H1 (cell line): ENCODE data around the gene IFI30. TPM values are rescaled to one million over a fixed set of nuclear protein-coding genes. Genes with fewer than 3 reads are reported as not detected.

ENCODE experiments used
- CTCF ChIA-PET: fragments of 300-600 bp; sonication (Branson Sonifier 250); formaldehyde crosslinking; loops from one replicate; lab custom pipeline; 2021; ENCODE audit not compliant: partially characterized antibody; lab: Charles Lee
- POLR2A ChIA-PET: fragments of 300-600 bp; sonication (Branson Sonifier 250); formaldehyde crosslinking; loops from one replicate; lab custom pipeline; 2021; ENCODE audit warnings: inconsistent platforms; ENCODE audit not compliant: partially characterized antibody; lab: Charles Lee
- DNase-seq, 2 experiments: peaks; one replicate each; pipeline versions ENCODE4 v3.0.0 to v3.0.0-alpha.2; 2010 to 2022; ENCODE audit warnings: low spot score in 2 of 2, low read depth in 1 of 2, mixed read lengths in 1 of 2
- FAIRE-seq: peaks from 2 replicates; lab custom pipeline; 2011; peaks lifted over from hg19 to GRCh38; lab: Jason Lieb, UNC
- H2AFZ ChIP-seq: 2 replicates; pipeline ENCODE4 v1.8.1; 2012; ENCODE audit warnings: low read length, inconsistent platforms
- H2AK5ac ChIP-seq: 2 replicates; pipeline ENCODE4 v1.6.1; 2013; ENCODE audit warnings: low read depth, low read length
- H2BK120ac ChIP-seq: replicated peaks from 2 replicates; pipeline ENCODE3; 2013; ENCODE audit warnings: low read depth, low read length, inconsistent platforms
- H2BK12ac ChIP-seq: 2 replicates; pipeline ENCODE4 v1.6.1; 2013; ENCODE audit warnings: low read depth, low read length
- H2BK15ac ChIP-seq: 2 replicates; pipeline ENCODE4 v1.6.1; 2013; ENCODE audit warnings: low read length
- H2BK20ac ChIP-seq: 2 replicates; pipeline ENCODE4 v1.6.1; 2013; ENCODE audit warnings: low read length
- H2BK5ac ChIP-seq: 2 replicates; pipeline ENCODE4 v1.6.1; 2013; ENCODE audit warnings: low read depth, low read length
- H3K14ac ChIP-seq: 2 replicates; pipeline ENCODE4 v1.6.1; 2013; ENCODE audit warnings: inconsistent platforms; ENCODE audit not compliant: insufficient read length
- H3K18ac ChIP-seq: 2 replicates; pipeline ENCODE4 v1.6.1; 2013; ENCODE audit warnings: low read length; ENCODE audit errors: extremely low read depth
- H3K23ac ChIP-seq: 2 replicates; pipeline ENCODE4 v1.6.1; 2013; ENCODE audit warnings: inconsistent platforms; ENCODE audit not compliant: insufficient read length
- H3K23me2 ChIP-seq: 2 replicates; pipeline ENCODE4 v1.6.1; 2013; ENCODE audit warnings: low read depth, low read length
- H3K27ac ChIP-seq: 2 replicates; pipeline ENCODE4 v1.6.1; 2011; ENCODE audit warnings: low read depth, low read length, inconsistent platforms
- H3K27me3 ChIP-seq, 4 experiments: replicated peaks in 1 of 4; 1 replicate in 1 of 4; 2 replicates in 3 of 4; pipeline versions ENCODE4 v1.6.1 to v1.8.1; 2011 to 2013; ENCODE audit warnings: low read length in 3 of 4, mild to moderate bottlenecking in 3 of 4, inconsistent platforms in 2 of 4, mixed read lengths in 2 of 4, moderate library complexity in 1 of 4; ENCODE audit not compliant: control insufficient read depth in 3 of 4, insufficient read depth in 3 of 4; ENCODE audit errors: extremely low read depth in 1 of 4
- H3K36me3 ChIP-seq, 4 experiments: 2 replicates each; pipeline versions ENCODE4 v1.6.1 to v1.8.1; 2011 to 2013; ENCODE audit warnings: mild to moderate bottlenecking in 4 of 4, low read length in 3 of 4, moderate library complexity in 2 of 4, control low read depth in 1 of 4, inconsistent platforms in 1 of 4; ENCODE audit not compliant: insufficient read depth in 4 of 4, control insufficient read depth in 2 of 4
- H3K4ac ChIP-seq: replicated peaks from 2 replicates; pipeline ENCODE3; 2013; ENCODE audit warnings: low read length, low read depth, mixed read lengths, inconsistent platforms; ENCODE audit not compliant: insufficient read length
- H3K4me1 ChIP-seq, 4 experiments: replicated peaks in 1 of 4; 1 replicate in 1 of 4; 2 replicates in 3 of 4; pipeline versions ENCODE4 v1.6.1 to v1.8.1; 2011 to 2013; ENCODE audit warnings: low read length in 3 of 4, inconsistent platforms in 2 of 4, mixed read lengths in 1 of 4; ENCODE audit not compliant: insufficient read depth in 4 of 4, control insufficient read depth in 3 of 4
- H3K4me2 ChIP-seq, 2 experiments: 2 replicates each; pipeline versions ENCODE4 v1.6.1 to v1.8.1; 2011 to 2013; ENCODE audit warnings: low read depth in 2 of 2, low read length in 2 of 2, control low read depth in 1 of 2, inconsistent platforms in 1 of 2, mild to moderate bottlenecking in 1 of 2; ENCODE audit not compliant: insufficient read depth in 1 of 2
- H3K4me3 ChIP-seq, 4 experiments: fragments of 200-600, 300-600 bp in 1 of 4; sonication (generic), shearing (Covaris generic), sonication (Bioruptor Twin) in 1 of 4; 2 replicates each; pipeline versions ENCODE4 v1.5.1 to v1.8.1; 2011 to 2016; ENCODE audit warnings: low read length in 4 of 4, low read depth in 3 of 4, control low read depth in 2 of 4, inconsistent platforms in 2 of 4, mild to moderate bottlenecking in 2 of 4, mixed read lengths in 1 of 4, moderate library complexity in 1 of 4; ENCODE audit not compliant: insufficient read depth in 2 of 4; ENCODE audit errors: extremely low read depth in 1 of 4
- H3K56ac ChIP-seq: replicated peaks from 2 replicates; pipeline ENCODE3; 2013; ENCODE audit warnings: low read depth, mild to moderate bottlenecking, mixed read lengths, low read length, inconsistent platforms; ENCODE audit not compliant: insufficient read length
- H3K79me1 ChIP-seq: 2 replicates; pipeline ENCODE4 v1.6.1; 2013; ENCODE audit warnings: low read depth, low read length, control low read depth
- H3K79me2 ChIP-seq, 2 experiments: 2 replicates each; pipeline versions ENCODE4 v1.6.1 to v1.8.1; 2012 to 2013; ENCODE audit warnings: low read length in 2 of 2, mild to moderate bottlenecking in 2 of 2, inconsistent platforms in 1 of 2; ENCODE audit not compliant: insufficient read depth in 2 of 2, control insufficient read depth in 1 of 2
- H3K9ac ChIP-seq, 4 experiments: replicated peaks in 1 of 4; 1 replicate in 1 of 4; 2 replicates in 3 of 4; pipeline versions ENCODE4 v1.6.1 to v1.8.1; 2011 to 2013; ENCODE audit warnings: low read depth in 3 of 4, low read length in 3 of 4, control low read depth in 2 of 4, mild to moderate bottlenecking in 2 of 4, moderate library complexity in 2 of 4, inconsistent platforms in 1 of 4; ENCODE audit errors: extremely low read depth in 1 of 4
- H3K9me3 ChIP-seq, 2 experiments: 2 replicates each; pipeline versions ENCODE4 v1.6.1 to v1.8.1; 2012 to 2013; ENCODE audit warnings: mild to moderate bottlenecking in 2 of 2, moderate library complexity in 2 of 2, control low read depth in 1 of 2, inconsistent platforms in 1 of 2, low read depth in 1 of 2, low read length in 1 of 2, mixed read lengths in 1 of 2; ENCODE audit not compliant: insufficient read depth in 2 of 2
- H4K20me1 ChIP-seq, 2 experiments: replicated peaks in 1 of 2; 2 replicates each; pipeline versions ENCODE3 to v1.8.1; 2011 to 2013; ENCODE audit warnings: inconsistent platforms in 2 of 2, low read length in 2 of 2, mild to moderate bottlenecking in 1 of 2; ENCODE audit not compliant: insufficient read depth in 2 of 2, control insufficient read depth in 1 of 2
- H4K5ac ChIP-seq: 2 replicates; pipeline ENCODE4 v1.6.1; 2013; ENCODE audit warnings: low read length, low read depth, mixed read lengths, inconsistent platforms; ENCODE audit not compliant: insufficient read length
- H4K8ac ChIP-seq: 2 replicates; pipeline ENCODE4 v1.8.0; 2013; ENCODE audit warnings: mild to moderate bottlenecking, moderate library complexity, low read length, inconsistent platforms; ENCODE audit not compliant: insufficient read depth; ENCODE audit errors: extremely low read depth
- H4K91ac ChIP-seq: replicated peaks from 2 replicates; pipeline ENCODE3; 2013; ENCODE audit warnings: low read length, mixed read lengths, inconsistent platforms; ENCODE audit not compliant: insufficient read length
- PHF8 ChIP-seq: fragments of 200-600 bp; sonication (generic); conservative IDR thresholded peaks from 2 replicates; pipeline ENCODE4 v1.7.1; 2012; ENCODE audit warnings: low read depth, mild to moderate bottlenecking, inconsistent platforms, low read length, moderate library complexity
- WGBS, 2 experiments: shearing (Covaris generic) in 1 of 2; methylation state at CpG; one replicate each; pipeline versions ENCODE4 v1.1.6 to v1.1.7; 2013 to 2015; ENCODE audit warnings: low lambda C conversion rate in 2 of 2, mixed read lengths in 2 of 2, inconsistent platforms in 1 of 2, low coverage in 1 of 2, missing lambda C conversion rate in 1 of 2; ENCODE audit not compliant: insufficient replicate concordance in 2 of 2, insufficient coverage in 1 of 2, insufficient read length in 1 of 2; ENCODE audit errors: extremely low coverage in 1 of 2, missing lambda C conversion rate in 1 of 2; 5-methylcytosine and 5-hydroxymethylcytosine counted together
- polyA plus RNA-seq, 7 experiments: library from polyadenylated mRNA; depleted of rRNA in 3 of 7; stranded (reverse) in 5 of 7; unstranded in 2 of 7; fragments of >200 nt in 5 of 7; fragments of 200-250 nt in 2 of 7; gene quantifications; 1 replicate in 5 of 7; 2 replicates in 1 of 7; 4 replicates in 1 of 7; pipeline versions ENCODE4 v1.2.1 to v1.2.3, GENCODE V29; 2011 to 2013; ENCODE audit warnings: missing spikeins in 2 of 7, mixed read lengths in 2 of 7
- total RNA-seq: library from RNA; stranded (reverse); fragmentation: NEBNext Ultra II Directional; extraction: Animal tissue kit (Norgen Biotek cat#: 25700); gene quantifications from 2 replicates; pipeline ENCODE4 v1.2.1, GENCODE V29; 2021

Gene IFI30
- total and polyA plus RNA-seq, 2 of the 8 experiments (the other 6 are each of a cell fraction or from before 2014, with no cell fraction given): 28.9 to 62.4 TPM

- H4K8ac ChIP-seq: peak overlapping the region; percentile 51; the same call in 1 of the 2 replicates
- H2BK15ac ChIP-seq: no peak overlapping the region
- no peak overlapping the region for H2BK20ac ChIP-seq
- FAIRE-seq (no peak), DNase-seq (no peak)
- no peak overlapping the region for H3K4me2 ChIP-seq
- no peak overlapping the region for H4K91ac ChIP-seq
- H4K20me1 ChIP-seq: peaks cover 0 to 1% of the 10 kb centered on the region in 2 experiments
- peaks cover 2 to 26% (median 17%) of the 10 kb centered on the region in 4 experiments; a peak in 6 of 8 replicates for H3K36me3 ChIP-seq
- H3K27me3 ChIP-seq: no peaks in the 10 kb centered on the region
- H3K18ac ChIP-seq: no peak overlapping the region
- no peak overlapping the region for H3K56ac ChIP-seq
- H3K23me2 ChIP-seq: no peaks in the 10 kb centered on the region
- H4K5ac ChIP-seq: no peak overlapping the region
- ChIA-PET POLR2A (interaction anchor here (1.1 to 1.6 kb wide), 2 partner anchors 23 to 27 kb away, joined by 3 to 4 read pairs; no protein-coding TSS in a partner anchor), CTCF (interaction anchor here (0.7 to 1.9 kb wide), 6 partner anchors 14 to 44 kb away, joined by 3 to 6 read pairs (median 4); no protein-coding TSS in a partner anchor)
- no peak overlapping the region for H3K14ac ChIP-seq
- no peak overlapping the region for H3K9ac ChIP-seq
- H3K27ac ChIP-seq: no peak overlapping the region
- WGBS, 2 experiments: 96% methylated on average over 20 of the region's 28 CpGs; no CpG with 5 or more reads in 1 of the 2 experiments
- no peaks in the 10 kb centered on the region for H3K79me2 ChIP-seq
- no peak overlapping the region for H2BK5ac ChIP-seq
- no peak overlapping the region for H3K4ac ChIP-seq
- no peak overlapping the region for H3K4me3 ChIP-seq
- no peak overlapping the region for H2BK12ac ChIP-seq
- H3K79me1 ChIP-seq: no peaks in the 10 kb centered on the region
- no peak overlapping the region for H2BK120ac ChIP-seq
- H3K9me3 ChIP-seq: no peaks in the 10 kb centered on the region
- no peaks in the 10 kb centered on the region for H3K4me1 ChIP-seq
- no peak overlapping the region for H2AFZ ChIP-seq
- H2AK5ac ChIP-seq: no peak overlapping the region
- H3K23ac ChIP-seq: no peak overlapping the region
- no peak for TF ChIP-seq PHF8
Observed at GRCh38 chr19:18144906-18145305, 28.7 kb upstream of the IFI30 start.
